ENCODE data around the gene ZFR2. TPM values are rescaled to one million over a fixed set of nuclear protein-coding genes. Genes with fewer than 3 reads are reported as not detected.
"Not testable (repeated sequence)": the region's sequence is repeated elsewhere in the genome, so short reads cannot be mapped to it uniquely, and the experiment has no call there.

Gene ZFR2
- polyA plus RNA-seq, 2 of the 4 experiments (the other 2 are of a cell fraction) = 0.14 to 0.30 TPM

- no peaks in the 10 kb centered on the region for H3K4me1 ChIP-seq
- POLR2A ChIA-PET = no interaction called here
- WGBS (ENCODE audit: missing lambda C conversion rate) = 51% methylated on average over 4 of the region's 4 CpGs
- FAIRE-seq (no peak), ATAC-seq (no peak), DNase-seq (ENCODE audit: low read depth in 1 of 2, low spot score in 1 of 2) (no peak)
- no peak overlapping the region for H3K4me2 ChIP-seq
- peaks cover 7% of the 10 kb centered on the region; the same call in 1 of the 3 replicates for H3K9me3 ChIP-seq
- H3K27ac ChIP-seq = no peak overlapping the region
- no peak for TF ChIP-seq MYC (IDR thresholded peaks at IDR 0.05; ENCODE audit: borderline replicate concordance, low read length)
- TF ChIP-seq GATA3 (IDR thresholded peaks at IDR 0.05; ENCODE audit: borderline replicate concordance) = no peak
- TF ChIP-seq RNF2 (IDR thresholded peaks at IDR 0.05; ENCODE audit: borderline replicate concordance, low read depth) = no peak
- no peak for TF ChIP-seq ZFP36 (IDR thresholded peaks at IDR 0.05; ENCODE audit: borderline replicate concordance, partially characterized antibody)
- no peak for TF ChIP-seq MAFK (IDR thresholded peaks at IDR 0.05; ENCODE audit: partially characterized antibody)
- TF ChIP-seq CBX8 (IDR thresholded peaks at IDR 0.05) = no peak
- TF ChIP-seq JUN (IDR thresholded peaks at IDR 0.05) = no peak
- no peak for TF ChIP-seq HOXA7 (CRISPR knock-in tag; IDR thresholded peaks at IDR 0.05)
- TF ChIP-seq USF2 (IDR thresholded peaks at IDR 0.05) = no peak
- no peak for TF ChIP-seq ZNF302 (CRISPR knock-in tag; IDR thresholded peaks at IDR 0.05)
- TF ChIP-seq SREBF2 (IDR thresholded peaks at IDR 0.05) = no peak
- no peak for TF ChIP-seq EHF (CRISPR knock-in tag; IDR thresholded peaks at IDR 0.05)
- no peak for TF ChIP-seq REST (IDR thresholded peaks at IDR 0.05)
- no peak for TF ChIP-seq POLR2AphosphoS2 (conservative IDR thresholded peaks at IDR 0.05; ENCODE audit: low read length)
- TF ChIP-seq RFX5 (IDR thresholded peaks at IDR 0.05) = no peak
- no peak for TF ChIP-seq KDM5A (IDR thresholded peaks at IDR 0.05)
- no peak for TF ChIP-seq FOXS1 (CRISPR knock-in tag; IDR thresholded peaks at IDR 0.05)
- TF ChIP-seq BHLHE40 (IDR thresholded peaks at IDR 0.05; ENCODE audit: low read depth, low read length) = no peak
- TF ChIP-seq FOSL2 (IDR thresholded peaks at IDR 0.05) = no peak
- TF ChIP-seq FOSL2 (CRISPR knock-in tag; IDR thresholded peaks at IDR 0.05) = no peak
- no peak for TF ChIP-seq ATOH8 (CRISPR knock-in tag; IDR thresholded peaks at IDR 0.05; ENCODE audit: low read depth)
- H3K4me3 ChIP-seq = no peak overlapping the region
- CTCF ChIA-PET = no interaction called here
These were observed 29.1 kb upstream of the ZFR2 start for GRCh38 chr19:3897936-3898335.

- no peak overlapping the region for H3K4me3 ChIP-seq
- FAIRE-seq (no peak), ATAC-seq (no peak), DNase-seq (ENCODE audit: low read depth in 1 of 2, low spot score in 1 of 2) (no peak)
- WGBS (ENCODE audit: missing lambda C conversion rate) = 36% methylated on average over 5 of the region's 5 CpGs
- TF ChIP-seq RCOR1 (IDR thresholded peaks at IDR 0.05; ENCODE audit: low read depth, low read length) (no peak), REST (IDR thresholded peaks at IDR 0.05) (no peak), CHD2 (IDR thresholded peaks at IDR 0.05; ENCODE audit: low read length, partially characterized antibody) (no peak), KDM1A (IDR thresholded peaks at IDR 0.05; ENCODE audit: low read depth) (no peak), MAFK (IDR thresholded peaks at IDR 0.05; ENCODE audit: partially characterized antibody) (no peak), BHLHE40 (IDR thresholded peaks at IDR 0.05; ENCODE audit: low read depth, low read length) (no peak), ZFP36 (IDR thresholded peaks at IDR 0.05; ENCODE audit: borderline replicate concordance, partially characterized antibody) (no peak), ZNF302 (CRISPR knock-in tag; IDR thresholded peaks at IDR 0.05) (no peak), RNF2 (IDR thresholded peaks at IDR 0.05; ENCODE audit: borderline replicate concordance, low read depth) (no peak), JUN (IDR thresholded peaks at IDR 0.05) (no peak), POLR2AphosphoS2 (conservative IDR thresholded peaks at IDR 0.05; ENCODE audit: low read length) (no peak), JUNB (IDR thresholded peaks at IDR 0.05) (no peak)
- H3K4me2 ChIP-seq = no peak overlapping the region
- H3K27ac ChIP-seq = no peak overlapping the region
- CTCF ChIA-PET = interaction anchor here (2.2 kb wide), 1 partner anchor 74 kb away, joined by 8 read pairs; no protein-coding TSS in a partner anchor
- POLR2A ChIA-PET = no interaction called here
- H3K4me1 ChIP-seq = no peaks in the 10 kb centered on the region
- peaks cover 7% of the 10 kb centered on the region; the same call in 1 of the 3 replicates for H3K9me3 ChIP-seq
These were observed 26.9 kb upstream of the ZFR2 start for GRCh38 chr19:3895788-3896187.

GRCh38 chr19:3894959-3895358 lies 26.1 kb upstream of the ZFR2 start:
- H3K27ac ChIP-seq; ATAC-seq; FAIRE-seq; H3K4me2 ChIP-seq; DNase-seq (ENCODE audit: low read depth in 1 of 2, low spot score in 1 of 2); H3K4me1 ChIP-seq; H3K9me3 ChIP-seq; H3K4me3 ChIP-seq: not testable (repeated sequence)
- ChIA-PET CTCF (interaction anchor here (2.2 kb wide), 1 partner anchor 73 kb away, joined by 8 read pairs; no protein-coding TSS in a partner anchor), POLR2A (interaction anchor here (0.6 kb wide), 3 partner anchors 65 to 335 kb away, joined by 3 to 4 read pairs (median 3); no protein-coding TSS in a partner anchor)
- WGBS (ENCODE audit: missing lambda C conversion rate) = 64% methylated on average over 5 of the region's 5 CpGs
